GM12873 (cell line): ENCODE data around the gene LYZL1.

Experiments
- CTCF ChIP-seq: IDR thresholded peaks from 2 replicates; pipeline ENCODE4 v1.5.1; 2012; ENCODE audit warnings: low read depth, mild to moderate bottlenecking, moderate library complexity, low read length, control low read depth; ENCODE audit not compliant: insufficient read depth; ENCODE audit errors: missing control alignments

The LYZL1 gene

GRCh38 chr10:29245476-29245875 is 43.4 kb upstream of the LYZL1 start:
- no peak for TF ChIP-seq CTCF

GRCh38 chr10:29246449-29246848 is 42.4 kb upstream of the LYZL1 start:
- no peak for TF ChIP-seq CTCF

- no peak for TF ChIP-seq CTCF
Measured at GRCh38 chr10:29248158-29248557, 40.7 kb upstream of the LYZL1 start.

DNA sequence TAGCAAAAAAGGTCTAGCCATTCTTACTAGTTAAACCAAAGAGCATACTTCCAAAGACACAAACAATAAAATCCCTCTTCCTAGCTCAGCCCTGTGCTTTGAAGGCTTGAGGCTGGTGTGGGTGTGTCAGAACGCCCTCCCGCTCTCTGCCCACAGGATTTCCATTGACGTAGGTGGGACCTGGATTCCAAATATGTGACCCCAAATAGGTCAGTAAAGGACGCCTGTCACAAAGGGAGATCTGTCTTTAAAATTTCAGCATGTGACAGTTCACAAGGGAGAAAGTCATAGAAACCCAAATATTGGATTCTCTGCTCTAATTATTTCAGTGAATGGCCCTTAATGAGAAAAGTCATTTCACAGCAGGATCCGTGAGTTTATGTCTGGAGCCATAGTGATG is 39.9 kb upstream of the LYZL1 start:
- TF ChIP-seq CTCF = no peak

DNA sequence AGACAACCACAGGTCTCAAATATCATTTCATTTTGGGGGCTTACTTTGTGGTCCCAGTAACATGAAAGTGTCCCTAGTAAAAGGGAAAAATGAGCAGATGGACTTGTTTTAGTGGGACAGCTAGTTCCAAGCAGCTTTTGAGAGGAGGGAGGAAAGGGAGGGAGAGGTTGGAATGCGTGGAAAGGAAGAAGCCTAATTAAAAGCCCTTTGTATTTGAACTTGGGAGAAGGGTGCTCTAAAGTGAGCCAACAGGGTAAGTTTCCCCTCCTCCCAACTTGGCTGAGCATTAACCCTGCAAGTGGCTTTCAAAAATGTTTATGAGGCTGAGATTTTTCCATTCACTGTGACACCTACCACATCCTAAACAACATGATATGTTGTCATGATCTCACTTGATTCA is 38.8 kb upstream of the LYZL1 start:
- TF ChIP-seq CTCF = no peak

- no peak for TF ChIP-seq CTCF
Measured at GRCh38 chr10:29252811-29253689, 35.8 kb upstream of the LYZL1 start.

- TF ChIP-seq CTCF = no peak
Measured at GRCh38 chr10:29253690-29254029, 35.2 kb upstream of the LYZL1 start.
